ENCODE data around the gene CDH4.
"Not testable (repeated sequence)": the region's sequence is repeated elsewhere in the genome, so short reads cannot be mapped to it uniquely, and the experiment has no call there.

CDH4 gene

DNA sequence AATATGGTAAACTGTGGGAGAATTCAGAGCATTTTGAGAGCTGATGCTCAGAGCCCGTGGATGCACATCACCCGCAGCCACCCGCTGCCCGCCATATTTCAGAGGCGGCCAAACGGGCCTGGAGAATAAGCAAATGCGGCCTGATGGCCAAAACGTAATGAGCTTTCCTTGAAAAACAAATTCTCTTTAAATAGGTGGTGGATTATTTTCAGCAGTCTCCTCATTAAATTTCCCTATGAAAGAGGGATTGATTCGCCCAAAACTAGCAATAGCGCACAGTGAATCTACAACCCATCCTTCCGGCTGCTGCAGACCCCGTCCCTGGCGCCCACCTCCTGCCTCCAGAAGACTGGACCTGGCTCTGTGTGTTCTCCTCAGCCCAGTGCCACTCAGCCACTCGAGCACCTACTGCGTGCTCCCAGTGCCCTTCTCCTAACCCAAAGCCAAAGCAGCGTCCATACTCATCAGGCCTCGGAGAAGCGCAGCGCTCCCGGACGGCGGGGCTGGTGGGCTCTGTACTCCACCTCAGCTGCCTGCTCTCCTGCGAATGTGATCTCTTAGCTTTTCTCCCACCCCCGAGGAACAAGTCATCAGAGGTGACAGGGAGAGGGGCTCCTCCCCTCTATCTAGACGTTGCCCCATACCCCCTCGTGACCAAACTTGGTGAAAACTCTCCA lies 588.9 kb downstream of the CDH4 start:
- no peak for DNase-seq (ENCODE audit: low read depth in 2 of 2)

- DNase-seq (ENCODE audit: low read depth in 2 of 2) = no peak
Observed at GRCh38 chr20:61841551-61841950, 589.5 kb downstream of the CDH4 start.

DNA sequence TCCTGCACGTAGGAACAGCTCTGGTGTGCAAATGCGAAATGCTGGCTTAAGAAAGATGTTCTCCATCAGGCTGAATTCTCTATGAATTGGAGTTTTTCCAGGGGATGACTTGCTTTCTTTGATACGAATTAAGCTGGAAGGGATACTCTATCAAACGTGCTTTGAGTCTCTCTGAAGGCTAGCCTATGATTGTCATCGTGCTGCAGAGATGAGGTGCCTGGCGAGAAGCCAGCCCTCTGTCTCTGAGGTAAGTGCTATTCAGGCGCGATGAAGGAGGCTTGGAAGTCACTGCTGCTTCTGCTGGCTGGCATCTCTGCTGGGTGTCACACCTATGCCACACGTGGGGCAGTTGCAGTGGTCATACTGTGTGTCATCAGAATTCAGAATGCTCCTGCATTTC lies 589.9 kb downstream of the CDH4 start:
- no peak for DNase-seq (ENCODE audit: low read depth in 2 of 2)

DNA sequence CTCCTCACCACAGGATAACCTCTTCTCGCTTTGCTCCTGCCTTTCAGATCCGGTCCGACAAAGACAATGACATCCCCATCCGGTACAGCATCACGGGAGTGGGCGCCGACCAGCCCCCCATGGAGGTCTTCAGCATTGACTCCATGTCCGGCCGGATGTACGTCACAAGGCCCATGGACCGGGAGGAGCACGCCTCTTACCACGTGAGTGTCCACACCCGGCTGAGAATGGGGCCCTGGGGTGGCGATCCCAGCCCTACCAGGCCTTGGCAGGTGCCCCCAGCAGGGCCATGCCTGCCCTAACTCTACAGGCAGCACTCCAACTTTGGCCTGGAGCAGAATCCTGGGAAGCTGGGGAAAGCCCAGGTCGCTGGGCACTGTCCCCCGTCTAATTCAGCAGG lies 592.6 kb downstream of the CDH4 start:
- DNase-seq (ENCODE audit: low read depth in 2 of 2) = no peak

GRCh38 chr20:61845233-61845671 lies 593.2 kb downstream of the CDH4 start:
- DNase-seq (ENCODE audit: low read depth in 2 of 2) = no peak

DNA sequence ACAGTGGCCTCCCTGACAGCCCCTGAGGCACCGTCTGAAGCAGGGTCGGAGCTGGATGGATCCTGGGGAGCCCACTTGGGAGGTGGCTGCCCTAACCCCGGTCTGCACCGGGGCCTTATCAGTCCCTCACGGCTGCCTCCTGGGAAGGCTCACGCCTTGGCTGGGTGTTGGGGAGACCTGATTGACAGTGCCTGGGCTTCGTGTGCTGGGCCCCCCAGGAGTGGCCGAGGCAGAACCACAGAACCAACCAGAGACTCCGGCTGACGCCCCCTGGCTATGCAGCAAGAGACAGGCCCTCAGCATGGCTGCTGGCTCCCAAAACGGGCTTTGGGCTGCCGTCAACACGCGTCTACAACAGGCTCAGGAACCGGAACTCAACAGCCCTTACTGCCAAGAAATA lies 594.0 kb downstream of the CDH4 start:
- no peak for DNase-seq (ENCODE audit: low read depth in 2 of 2)

GRCh38 chr20:61846741-61847419 lies 594.8 kb downstream of the CDH4 start:
- no peak for DNase-seq (ENCODE audit: low read depth in 2 of 2)

DNA sequence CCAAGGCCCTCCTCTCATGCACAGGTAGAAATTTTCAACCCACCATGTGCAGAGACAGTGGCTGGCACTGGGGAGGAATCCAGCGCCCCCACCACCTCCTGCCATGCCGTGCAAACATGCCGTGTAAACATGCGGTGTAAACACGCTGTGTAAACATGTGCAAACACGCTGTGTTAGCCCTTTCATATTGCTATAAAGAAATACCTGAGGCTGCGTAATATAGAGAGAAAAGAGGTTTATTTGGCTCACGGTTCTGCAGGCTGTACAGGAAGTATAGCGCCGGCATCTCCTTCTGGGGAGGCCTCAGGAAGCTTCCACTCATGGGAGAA lies 595.3 kb downstream of the CDH4 start:
- DNase-seq (ENCODE audit: low read depth in 2 of 2) = no peak

DNA sequence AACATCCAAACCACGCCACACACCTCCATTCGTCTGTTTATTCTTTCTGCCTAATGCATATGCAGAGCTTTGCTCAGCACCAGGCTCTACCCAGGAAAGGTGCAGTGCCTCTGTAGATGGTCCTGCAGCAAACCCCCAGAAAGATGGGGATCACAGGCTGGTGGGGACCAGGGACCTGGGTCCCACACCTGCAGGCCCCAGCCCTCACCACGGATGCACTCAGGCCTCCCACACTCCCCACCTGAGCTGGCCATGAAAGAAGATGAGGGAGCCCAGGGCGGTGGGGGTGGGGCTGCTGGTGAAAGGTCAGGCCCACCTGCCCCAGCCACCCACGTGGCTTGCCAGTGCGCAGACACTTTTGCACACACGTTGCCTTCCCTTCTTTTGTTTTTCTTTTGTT lies 595.9 kb downstream of the CDH4 start:
- no peak for DNase-seq (ENCODE audit: low read depth in 2 of 2)

DNA sequence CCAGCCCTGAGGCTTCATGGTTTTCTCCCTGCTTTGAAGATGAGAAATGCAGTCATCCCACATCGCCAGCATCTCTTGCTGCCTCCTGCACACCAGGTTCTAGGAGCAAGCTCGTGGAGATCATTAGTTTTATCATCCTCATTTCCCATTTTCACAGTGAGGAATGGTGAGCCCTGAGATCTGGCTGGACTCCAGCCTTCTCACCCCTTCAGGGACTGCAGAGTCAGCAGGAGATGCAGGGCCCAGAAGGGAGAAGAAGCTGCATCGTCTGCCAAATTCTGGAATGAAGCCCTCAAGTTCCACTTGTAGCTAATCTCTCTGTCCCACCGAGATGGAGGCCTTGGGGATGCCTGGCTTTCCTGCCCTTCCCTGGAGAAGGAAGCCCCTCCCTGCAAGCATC lies 596.8 kb downstream of the CDH4 start:
- no peak for DNase-seq (ENCODE audit: low read depth in 2 of 2)

DNA sequence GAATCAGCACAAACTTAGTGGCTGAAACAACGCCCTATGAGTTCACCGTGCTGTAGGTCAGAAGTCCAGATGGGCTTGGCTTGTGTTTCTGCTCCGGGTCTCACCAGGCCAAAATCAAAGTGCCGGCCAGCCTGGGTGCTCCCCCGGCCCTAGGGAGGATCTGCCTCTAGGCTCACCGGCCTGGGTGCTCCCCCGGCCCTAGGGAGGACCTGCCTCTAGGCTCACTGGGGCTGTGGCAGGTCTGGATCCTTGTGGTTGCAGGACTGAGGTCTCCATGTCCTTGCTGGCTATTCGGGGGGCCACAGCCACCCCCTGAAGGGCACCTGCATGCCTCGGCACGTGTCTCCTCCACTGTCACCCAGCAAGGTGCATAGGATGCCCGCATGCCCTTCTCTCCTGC lies 597.3 kb downstream of the CDH4 start:
- no peak for DNase-seq (ENCODE audit: low read depth in 2 of 2)

DNA sequence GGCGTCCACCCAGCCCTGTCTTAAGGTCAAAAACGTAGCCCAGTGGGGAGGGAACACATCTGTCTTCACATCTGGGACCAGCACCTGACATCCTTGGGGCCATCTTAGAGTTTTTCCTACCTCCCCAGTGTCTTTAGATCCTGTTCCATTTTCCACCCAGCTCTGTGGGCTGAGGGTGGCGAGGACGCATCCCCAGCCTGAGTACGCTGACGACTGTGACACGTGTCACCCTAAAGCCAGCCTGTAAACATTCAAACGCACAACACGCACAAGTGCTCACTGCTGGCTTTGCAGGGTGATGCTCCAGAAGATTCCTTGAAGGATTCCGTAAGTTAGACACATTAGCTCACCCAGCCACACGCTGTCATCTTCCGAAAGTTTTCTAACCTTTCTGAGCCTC lies 597.8 kb downstream of the CDH4 start:
- DNase-seq (ENCODE audit: low read depth in 2 of 2) = no peak

DNA sequence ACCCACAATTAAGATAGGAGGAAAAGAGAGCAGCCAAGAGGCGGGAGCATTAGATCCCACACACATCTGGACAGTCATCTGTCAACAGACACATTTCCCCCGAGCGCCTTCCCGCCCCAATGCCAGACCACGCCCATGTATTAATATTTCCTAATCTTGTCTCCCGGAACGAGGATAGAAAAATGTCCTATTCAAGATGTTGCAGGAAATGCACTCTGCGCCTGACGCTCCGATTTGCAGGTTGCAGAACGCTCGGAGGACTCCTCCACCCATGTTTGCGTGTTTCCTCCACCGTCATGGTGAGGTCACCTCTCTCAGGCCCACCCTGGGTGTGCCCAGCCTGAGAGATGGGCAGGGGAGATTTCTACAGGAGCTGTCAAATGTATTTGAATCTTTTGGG lies 598.4 kb downstream of the CDH4 start:
- no peak for DNase-seq (ENCODE audit: low read depth in 2 of 2)

- DNase-seq (ENCODE audit: low read depth in 2 of 2) = no peak
Observed at GRCh38 chr20:61850926-61851900, 599.2 kb downstream of the CDH4 start.

- no peak for DNase-seq (ENCODE audit: low read depth in 2 of 2)
Observed at GRCh38 chr20:61852268-61853072, 600.4 kb downstream of the CDH4 start.

GRCh38 chr20:61853073-61854005 lies 601.3 kb downstream of the CDH4 start:
- no peak for DNase-seq (ENCODE audit: low read depth in 2 of 2)

GRCh38 chr20:61854538-61854937 lies 602.5 kb downstream of the CDH4 start:
- not testable (repeated sequence) for DNase-seq (ENCODE audit: low read depth in 2 of 2)

- no peak for DNase-seq (ENCODE audit: low read depth in 2 of 2)
Observed at GRCh38 chr20:61855286-61855685, 603.2 kb downstream of the CDH4 start.

DNA sequence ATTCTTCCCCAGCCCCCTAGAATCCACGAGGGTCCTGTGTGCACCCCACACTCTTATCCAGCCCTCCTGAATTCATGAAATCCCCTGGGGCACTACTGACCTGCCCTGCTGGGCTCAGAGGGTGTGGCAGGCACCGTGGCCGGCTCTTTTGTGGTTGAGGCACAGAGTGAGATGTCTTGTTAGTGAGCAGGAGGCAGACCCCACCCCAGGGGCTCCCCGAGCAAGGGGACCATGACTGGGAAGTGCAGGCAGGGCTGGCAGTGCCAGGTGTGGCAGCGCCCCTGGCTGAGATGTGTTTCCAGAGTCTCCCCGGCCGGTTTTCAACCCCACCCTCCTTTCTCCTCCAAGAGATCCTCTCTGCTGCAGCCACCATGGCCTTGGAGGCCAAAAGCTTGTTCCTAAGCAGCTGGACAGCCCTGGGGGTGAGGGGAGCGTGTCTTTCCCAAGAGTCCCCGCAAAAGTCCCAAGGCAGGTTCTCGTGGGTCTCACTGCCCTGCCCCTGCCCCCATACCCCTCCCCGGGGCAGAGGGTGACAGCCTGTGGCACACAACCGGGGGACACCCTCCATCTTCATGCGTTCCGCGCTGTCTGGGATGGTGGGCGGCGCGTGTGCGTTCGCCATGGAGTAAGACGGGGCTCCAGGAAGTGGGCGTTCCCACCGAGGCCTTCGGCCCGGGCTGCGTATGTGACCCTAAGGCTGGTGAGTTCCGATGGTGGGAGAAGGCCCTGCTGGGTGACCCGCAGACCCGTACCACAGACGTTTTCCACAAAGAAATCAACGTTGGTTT lies 604.8 kb downstream of the CDH4 start:
- DNase-seq (ENCODE audit: low read depth in 2 of 2) = no peak

DNA sequence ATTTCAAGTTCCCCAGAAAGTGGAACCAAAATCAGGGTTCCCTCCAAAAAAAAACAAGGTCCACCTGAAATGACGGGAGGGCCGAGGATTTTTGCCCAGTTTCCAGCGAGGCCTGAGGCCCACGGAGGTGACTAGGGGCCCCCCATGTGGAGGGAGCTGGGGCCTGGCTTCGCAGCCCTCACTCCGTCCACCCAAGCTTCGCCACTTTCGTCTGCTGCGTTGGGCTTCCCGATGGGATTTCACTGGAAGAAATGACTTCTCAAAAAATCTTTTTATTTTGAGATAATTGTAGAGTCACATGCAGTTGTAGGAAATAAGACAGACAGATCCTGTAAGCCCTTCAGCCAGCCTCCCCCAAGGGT lies 605.3 kb downstream of the CDH4 start:
- DNase-seq (ENCODE audit: low read depth in 2 of 2) = no peak
